Activated naive CD8-positive, alpha-beta T cell treated with anti-CD3 and anti-CD28 coated beads, Interleukin-2, amount 50 U/mL, for 24 hours (primary cell): ENCODE data around the gene P4HA1.
A peak's percentile ranks its signal among the peaks of the same experiment; 100 is the strongest.
"Not testable (repeated sequence)": the region's sequence is repeated elsewhere in the genome, so short reads cannot be mapped to it uniquely, and the experiment has no call there.

Experiments
- ATAC-seq: fragments of 150-1000 bp; cut with Tn5 transposase; one replicate; pipeline ENCODE4 v1.10.0; 2021
- DNase-seq: peaks from one replicate; pipeline ENCODE4 v3.0.0; 2021
- H3K27ac Mint-ChIP-seq: one replicate; pipeline ENCODE4 v1.8.0; 2021; ENCODE audit warnings: mild to moderate bottlenecking, mixed read lengths
- H3K27me3 Mint-ChIP-seq: one replicate; pipeline ENCODE4 v1.8.0; 2021; ENCODE audit warnings: mixed read lengths
- H3K36me3 Mint-ChIP-seq: one replicate; pipeline ENCODE4 v1.8.0; 2021; ENCODE audit warnings: low read depth, mixed read lengths
- H3K4me1 Mint-ChIP-seq: one replicate; pipeline ENCODE4 v1.8.0; 2021; ENCODE audit warnings: mixed read lengths
- H3K4me3 Mint-ChIP-seq: one replicate; pipeline ENCODE4 v1.8.0; 2021; ENCODE audit warnings: mild to moderate bottlenecking, moderate library complexity, mixed read lengths
- H3K9me3 Mint-ChIP-seq: one replicate; pipeline ENCODE4 v1.8.0; 2021; ENCODE audit warnings: mixed read lengths

P4HA1 gene

GRCh38 chr10:73043319-73043718 is 53.3 kb downstream of the P4HA1 start:
- H3K27me3 Mint-ChIP-seq, result no peaks in the 10 kb centered on the region
- no peak overlapping the region for H3K4me3 Mint-ChIP-seq
- no peak for DNase-seq
- H3K36me3 Mint-ChIP-seq, result peaks cover 40% of the 10 kb centered on the region
- no peaks in the 10 kb centered on the region for H3K9me3 Mint-ChIP-seq
- H3K27ac Mint-ChIP-seq, result no peak overlapping the region
- no peak for ATAC-seq
- H3K4me1 Mint-ChIP-seq, result peaks cover 9% of the 10 kb centered on the region

DNA sequence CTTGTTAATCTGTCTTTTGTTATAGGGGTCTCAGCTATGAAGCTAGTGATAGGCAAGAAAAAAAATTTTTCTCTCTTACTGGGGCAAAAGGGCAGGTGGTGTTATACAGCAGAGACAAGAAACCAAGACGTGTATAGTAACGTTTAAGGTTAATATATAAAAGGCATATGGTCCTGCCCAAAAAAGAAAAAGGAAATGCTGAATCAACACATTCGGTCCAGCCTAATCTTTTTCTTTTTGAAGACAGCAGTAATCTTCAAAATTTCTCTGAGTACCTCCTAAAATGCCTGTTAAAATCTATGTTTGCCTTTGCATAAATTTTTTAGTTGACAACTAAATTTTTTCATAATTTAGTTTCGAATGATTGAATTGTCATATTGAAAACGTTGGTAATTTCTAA is 54.5 kb downstream of the P4HA1 start:
- ATAC-seq, result no peak
- DNase-seq, result no peak
- no peaks in the 10 kb centered on the region for H3K9me3 Mint-ChIP-seq
- no peak overlapping the region for H3K4me3 Mint-ChIP-seq
- no peaks in the 10 kb centered on the region for H3K27me3 Mint-ChIP-seq
- no peak overlapping the region for H3K27ac Mint-ChIP-seq
- H3K4me1 Mint-ChIP-seq, result peaks cover 9% of the 10 kb centered on the region
- peaks cover 38% of the 10 kb centered on the region for H3K36me3 Mint-ChIP-seq

DNA sequence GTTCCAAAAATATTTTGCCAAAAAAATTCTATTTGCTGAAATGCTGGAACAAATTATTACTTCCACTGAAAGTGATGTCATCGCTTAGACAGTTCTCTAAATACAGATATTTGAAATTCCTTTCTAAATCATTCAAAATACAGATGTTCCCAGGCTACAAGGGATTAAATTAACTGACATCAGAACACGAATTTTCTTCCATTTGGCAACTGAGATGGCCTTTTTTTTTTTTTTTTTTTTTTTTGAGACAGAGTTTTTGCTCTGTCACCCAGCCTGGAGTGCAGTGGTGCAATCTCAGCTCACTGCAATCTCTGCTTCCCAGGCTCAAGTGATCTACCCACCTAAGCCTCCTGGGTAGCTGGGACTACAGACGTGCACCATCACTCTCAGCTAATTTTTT is 57.0 kb downstream of the P4HA1 start:
- no peak for DNase-seq
- H3K4me1 Mint-ChIP-seq, result peaks cover 4% of the 10 kb centered on the region
- no peak overlapping the region for H3K27ac Mint-ChIP-seq
- peaks cover 33% of the 10 kb centered on the region for H3K36me3 Mint-ChIP-seq
- H3K27me3 Mint-ChIP-seq, result no peaks in the 10 kb centered on the region
- H3K4me3 Mint-ChIP-seq, result no peak overlapping the region
- no peaks in the 10 kb centered on the region for H3K9me3 Mint-ChIP-seq
- ATAC-seq, result no peak

GRCh38 chr10:73036285-73036684 is 60.4 kb downstream of the P4HA1 start:
- not testable (repeated sequence) for ATAC-seq, H3K27ac Mint-ChIP-seq, H3K4me1 Mint-ChIP-seq, H3K4me3 Mint-ChIP-seq, H3K9me3 Mint-ChIP-seq, DNase-seq, H3K27me3 Mint-ChIP-seq
- H3K36me3 Mint-ChIP-seq, result peaks cover 31% of the 10 kb centered on the region

DNA sequence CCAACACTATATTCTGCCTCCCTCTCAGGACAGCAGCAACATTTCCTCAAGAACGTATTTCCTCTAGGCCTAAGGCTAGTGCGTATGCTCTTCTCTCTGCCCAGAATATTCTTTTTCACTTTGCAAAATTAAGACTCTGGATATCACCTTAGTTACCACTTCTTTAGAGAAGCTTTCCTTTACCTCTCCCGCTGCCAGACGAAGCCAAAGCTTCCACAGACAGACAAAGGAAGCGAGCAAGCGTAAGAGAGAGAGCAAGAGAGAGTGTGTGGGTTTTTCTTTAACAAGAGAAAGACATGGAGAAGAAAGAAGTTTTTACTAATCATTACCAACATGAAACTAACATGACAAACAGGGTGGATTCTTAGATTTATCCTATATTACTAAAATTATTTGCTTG is 64.1 kb downstream of the P4HA1 start:
- Mint-ChIP-seq H3K4me1 (no peaks in the 10 kb centered on the region), H3K4me3 (no peak overlapping the region), H3K27me3 (no peaks in the 10 kb centered on the region), H3K36me3 (peaks cover 46% of the 10 kb centered on the region), H3K9me3 (no peaks in the 10 kb centered on the region), H3K27ac (no peak overlapping the region)
- DNase-seq (no peak), ATAC-seq (no peak)

GRCh38 chr10:73026623-73027022 is 70.0 kb downstream of the P4HA1 start:
- H3K36me3 Mint-ChIP-seq, result peaks cover 72% of the 10 kb centered on the region
- ATAC-seq, H3K27me3 Mint-ChIP-seq, DNase-seq, H3K4me3 Mint-ChIP-seq, H3K27ac Mint-ChIP-seq, H3K9me3 Mint-ChIP-seq: not testable (repeated sequence)
- peaks cover 30% of the 10 kb centered on the region for H3K4me1 Mint-ChIP-seq

GRCh38 chr10:73023455-73024070 is 73.1 kb downstream of the P4HA1 start:
- not testable (repeated sequence) for H3K27me3 Mint-ChIP-seq, ATAC-seq, DNase-seq, H3K9me3 Mint-ChIP-seq, H3K4me3 Mint-ChIP-seq
- H3K27ac Mint-ChIP-seq, result peak overlapping the region; percentile 79
- peaks cover 52% of the 10 kb centered on the region for H3K4me1 Mint-ChIP-seq
- H3K36me3 Mint-ChIP-seq, result peaks cover 71% of the 10 kb centered on the region

DNA sequence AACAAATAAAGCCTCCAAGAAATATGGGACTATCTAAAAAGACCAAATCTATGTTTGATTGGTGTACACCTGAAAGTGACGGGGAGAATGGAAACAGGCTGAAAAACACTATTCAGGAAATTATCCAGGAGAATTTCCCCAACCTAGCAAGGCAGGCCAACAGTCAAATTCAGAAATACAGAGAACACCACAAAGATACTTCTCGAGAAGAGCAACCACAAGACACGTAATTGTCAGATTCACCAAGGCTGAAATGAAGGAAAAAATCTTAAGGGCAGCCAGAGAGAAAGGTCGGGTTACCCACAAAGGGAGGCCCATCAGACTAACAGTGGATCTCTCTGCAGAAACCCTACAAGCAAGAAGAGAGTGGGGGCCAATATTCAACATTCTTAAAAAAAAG is 73.7 kb downstream of the P4HA1 start:
- not testable (repeated sequence) for H3K27me3 Mint-ChIP-seq

GRCh38 chr10:73021538-73022164 is 75.0 kb downstream of the P4HA1 start:
- not testable (repeated sequence) for DNase-seq, H3K9me3 Mint-ChIP-seq, H3K4me3 Mint-ChIP-seq, H3K27ac Mint-ChIP-seq, ATAC-seq, H3K27me3 Mint-ChIP-seq
- Mint-ChIP-seq H3K36me3 (peaks cover 61% of the 10 kb centered on the region), H3K4me1 (peaks cover 52% of the 10 kb centered on the region)

More for the DNA sequence above, 73.7 kb downstream of the P4HA1 start:
- ATAC-seq, H3K9me3 Mint-ChIP-seq, DNase-seq: not testable (repeated sequence)
- peak overlapping the region; percentile 21 for H3K4me3 Mint-ChIP-seq
- peak overlapping the region; percentile 79 for H3K27ac Mint-ChIP-seq
- peaks cover 69% of the 10 kb centered on the region for H3K36me3 Mint-ChIP-seq
- peaks cover 52% of the 10 kb centered on the region for H3K4me1 Mint-ChIP-seq

GRCh38 chr10:73021050-73021449 is 75.6 kb downstream of the P4HA1 start:
- Mint-ChIP-seq H3K4me3 (no peak overlapping the region), H3K4me1 (peaks cover 52% of the 10 kb centered on the region)

GRCh38 chr10:73019100-73019499 is 77.6 kb downstream of the P4HA1 start:
- ATAC-seq, result no peak
- Mint-ChIP-seq H3K36me3 (peaks cover 51% of the 10 kb centered on the region), H3K27me3 (no peaks in the 10 kb centered on the region), H3K9me3 (no peaks in the 10 kb centered on the region), H3K4me3 (no peak overlapping the region), H3K4me1 (peaks cover 43% of the 10 kb centered on the region), H3K27ac (peak overlapping the region; percentile 28)
- no peak for DNase-seq

More at GRCh38 chr10:73021050-73021449, 75.6 kb downstream of the P4HA1 start:
- Mint-ChIP-seq H3K27me3 (no peaks in the 10 kb centered on the region), H3K27ac (peak overlapping the region; percentile 67), H3K36me3 (peaks cover 60% of the 10 kb centered on the region), H3K9me3 (no peaks in the 10 kb centered on the region)
- ATAC-seq, result no peak
- DNase-seq, result no peak

DNA sequence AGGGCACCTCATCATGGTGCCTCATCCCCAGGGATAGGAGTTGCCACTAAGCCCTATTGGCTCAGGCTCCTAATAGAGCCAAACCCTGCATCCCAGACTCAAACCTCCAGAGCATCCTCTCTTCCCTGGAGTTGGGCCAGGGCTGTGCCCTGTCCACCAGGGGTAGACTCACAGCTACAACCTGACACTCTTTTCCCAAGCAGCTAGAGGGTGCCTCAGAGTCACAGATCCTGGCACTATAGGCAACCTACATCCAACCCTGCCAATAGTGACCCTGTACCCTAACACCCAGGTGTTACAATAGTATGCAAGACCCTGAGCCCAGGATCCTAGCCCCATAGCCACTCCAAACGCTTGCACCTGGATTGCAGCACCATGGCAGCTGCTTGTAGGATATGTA is 78.0 kb downstream of the P4HA1 start:
- no peaks in the 10 kb centered on the region for H3K27me3 Mint-ChIP-seq
- H3K36me3 Mint-ChIP-seq, result peaks cover 49% of the 10 kb centered on the region
- peak overlapping the region; percentile 28 for H3K27ac Mint-ChIP-seq
- peaks cover 39% of the 10 kb centered on the region for H3K4me1 Mint-ChIP-seq
- no peaks in the 10 kb centered on the region for H3K9me3 Mint-ChIP-seq
- DNase-seq (no peak), ATAC-seq (no peak)
- H3K4me3 Mint-ChIP-seq, result no peak overlapping the region

GRCh38 chr10:73017955-73018480 is 78.6 kb downstream of the P4HA1 start:
- H3K27me3 Mint-ChIP-seq, result no peaks in the 10 kb centered on the region
- ATAC-seq, result no peak
- DNase-seq, result no peak
- H3K9me3 Mint-ChIP-seq, result no peaks in the 10 kb centered on the region
- no peak overlapping the region for H3K27ac Mint-ChIP-seq
- H3K4me3 Mint-ChIP-seq, result no peak overlapping the region
- H3K4me1 Mint-ChIP-seq, result peaks cover 33% of the 10 kb centered on the region
- H3K36me3 Mint-ChIP-seq, result peaks cover 46% of the 10 kb centered on the region

DNA sequence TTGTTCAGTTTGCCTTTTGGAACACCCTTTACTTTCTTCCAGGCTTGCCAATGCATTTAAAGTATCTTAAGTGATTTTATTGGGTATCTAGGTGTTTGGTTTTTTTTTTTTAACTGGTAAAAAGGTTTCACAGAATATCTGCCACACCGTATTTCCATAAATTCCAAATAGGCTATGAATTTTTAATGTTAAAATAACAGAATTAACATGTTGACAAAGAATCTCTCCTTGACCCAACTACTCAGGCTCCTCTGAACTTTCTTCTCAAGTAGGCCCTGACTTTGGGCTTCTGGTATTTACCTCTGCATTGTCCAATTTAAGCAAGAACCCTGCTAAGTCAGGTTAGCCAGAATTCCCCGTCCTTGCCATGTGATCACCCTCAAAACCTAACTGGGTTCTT is 80.9 kb downstream of the P4HA1 start:
- H3K27me3 Mint-ChIP-seq, result no peaks in the 10 kb centered on the region
- peaks cover 46% of the 10 kb centered on the region for H3K36me3 Mint-ChIP-seq
- H3K9me3 Mint-ChIP-seq, result no peaks in the 10 kb centered on the region
- peaks cover 16% of the 10 kb centered on the region for H3K4me1 Mint-ChIP-seq
- DNase-seq, result no peak
- ATAC-seq, result no peak
- no peak overlapping the region for H3K27ac Mint-ChIP-seq
- no peak overlapping the region for H3K4me3 Mint-ChIP-seq

- Mint-ChIP-seq H3K27me3 (no peaks in the 10 kb centered on the region), H3K27ac (no peak overlapping the region), H3K9me3 (peaks cover 5% of the 10 kb centered on the region), H3K36me3 (peaks cover 46% of the 10 kb centered on the region), H3K4me1 (no peaks in the 10 kb centered on the region), H3K4me3 (no peak overlapping the region)
- DNase-seq (no peak), ATAC-seq (no peak)
These were observed 92.8 kb downstream of the P4HA1 start for GRCh38 chr10:73003822-73004221.
